Effector memory CD4-positive, alpha-beta T cell (primary cell): ENCODE data around the gene ENC1.

Experiments
- DNase-seq, 3 donors: peaks; one replicate each; pipeline ENCODE4 v3.0.0-alpha.2; 2020
- H3K27ac ChIP-seq: 2 replicates; pipeline ENCODE4 v1.7.0; 2013; ENCODE audit warnings: mild to moderate bottlenecking, low read length, moderate library complexity; ENCODE audit not compliant: insufficient read depth, poor library complexity, severe bottlenecking
- H3K27me3 ChIP-seq: replicated peaks from 2 replicates; pipeline ENCODE4 v1.7.0; 2013; ENCODE audit warnings: mild to moderate bottlenecking, low read length; ENCODE audit not compliant: insufficient read depth, control insufficient read depth, poor library complexity, severe bottlenecking
- H3K36me3 ChIP-seq: 2 replicates; pipeline ENCODE4 v1.7.0; 2013; ENCODE audit warnings: mild to moderate bottlenecking, low read length, moderate library complexity; ENCODE audit not compliant: control insufficient read depth, insufficient read depth
- H3K4me1 ChIP-seq: 2 replicates; pipeline ENCODE4 v1.7.0; 2013; ENCODE audit warnings: low read length, mild to moderate bottlenecking; ENCODE audit not compliant: control insufficient read depth, insufficient read depth, poor library complexity, severe bottlenecking
- H3K4me3 ChIP-seq: 2 replicates; pipeline ENCODE4 v1.7.0; 2013; ENCODE audit warnings: low read length, low read depth, mild to moderate bottlenecking; ENCODE audit not compliant: insufficient read depth, poor library complexity, severe bottlenecking
- H3K9me3 ChIP-seq: 2 replicates; pipeline ENCODE4 v1.7.0; 2013; ENCODE audit warnings: mild to moderate bottlenecking, low read length, moderate library complexity; ENCODE audit not compliant: control insufficient read depth

Gene ENC1

DNA sequence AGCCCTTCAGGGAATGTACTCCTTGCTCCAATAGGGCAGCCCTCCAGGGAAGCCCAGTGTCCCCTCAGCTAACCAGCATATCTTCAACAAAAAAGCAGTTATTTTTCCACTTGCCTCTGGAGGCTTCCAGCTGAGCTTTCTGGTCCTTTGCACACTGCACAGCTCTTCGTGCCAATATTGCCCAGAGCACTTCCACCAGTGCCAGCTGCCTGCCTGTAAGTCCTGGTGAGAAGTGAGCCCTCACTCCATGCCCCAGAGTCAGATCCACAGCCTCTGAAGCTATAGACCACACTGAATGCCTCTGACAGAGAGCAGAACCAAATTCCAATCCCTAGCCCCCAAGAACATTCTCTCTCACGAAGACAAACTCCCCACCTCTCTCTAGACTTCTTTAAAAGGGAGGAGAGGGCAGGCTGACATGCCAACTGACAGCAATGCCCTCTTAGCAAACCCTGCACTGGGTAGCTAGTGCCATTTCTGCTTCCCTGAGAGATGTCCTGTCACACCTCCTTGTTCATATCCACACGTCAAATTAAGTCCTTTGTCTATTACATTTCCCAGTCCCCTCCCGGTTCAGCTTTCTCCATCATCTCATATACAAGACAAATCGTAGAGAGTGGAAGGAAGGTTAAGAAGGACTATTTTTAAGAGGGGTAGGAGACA lies 31.8 kb upstream of the ENC1 start:
- H3K4me3 ChIP-seq = no peak overlapping the region

DNA sequence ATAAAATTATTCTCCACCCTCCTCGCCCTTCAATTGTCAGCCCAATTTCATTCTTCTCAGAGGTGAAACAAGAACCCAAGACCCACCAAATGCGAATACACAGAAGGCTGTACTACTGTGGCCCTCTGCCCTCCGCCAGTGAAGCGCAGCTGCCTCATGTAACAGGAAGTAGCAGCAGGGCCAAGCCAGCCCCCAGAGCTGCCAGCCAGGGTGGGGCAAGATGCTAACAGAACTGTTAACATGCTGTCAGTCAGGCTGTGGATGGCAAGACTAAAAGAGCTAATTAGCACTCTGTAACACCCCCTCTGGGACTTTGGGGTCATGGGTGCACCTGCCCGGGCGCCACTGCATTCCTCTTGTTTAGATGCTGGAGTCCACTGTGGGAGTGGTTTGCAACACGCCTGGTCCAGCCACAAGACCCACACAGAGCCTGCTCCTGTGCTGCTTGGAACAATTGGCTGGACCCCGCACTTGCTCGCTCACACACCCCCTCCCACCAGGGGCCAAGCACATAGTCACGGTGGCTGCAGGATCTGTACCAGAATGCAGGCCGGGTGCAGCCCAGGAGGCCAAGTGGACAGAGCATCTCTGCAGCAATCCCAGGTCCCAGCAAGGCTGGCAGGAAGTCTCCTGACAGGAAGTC lies 30.0 kb upstream of the ENC1 start:
- Histone ChIP-seq H3K9me3 (no peaks in the 10 kb centered on the region), H3K36me3 (no peaks in the 10 kb centered on the region), H3K4me1 (no peaks in the 10 kb centered on the region), H3K27ac (no peak overlapping the region), H3K4me3 (no peak overlapping the region), H3K27me3 (no peaks in the 10 kb centered on the region)
- DNase-seq = no peak

More for the DNA sequence above, 31.8 kb upstream of the ENC1 start:
- Histone ChIP-seq H3K27ac (no peak overlapping the region), H3K36me3 (no peaks in the 10 kb centered on the region), H3K27me3 (no peaks in the 10 kb centered on the region), H3K4me1 (no peaks in the 10 kb centered on the region), H3K9me3 (no peaks in the 10 kb centered on the region)
- no peak for DNase-seq

DNA sequence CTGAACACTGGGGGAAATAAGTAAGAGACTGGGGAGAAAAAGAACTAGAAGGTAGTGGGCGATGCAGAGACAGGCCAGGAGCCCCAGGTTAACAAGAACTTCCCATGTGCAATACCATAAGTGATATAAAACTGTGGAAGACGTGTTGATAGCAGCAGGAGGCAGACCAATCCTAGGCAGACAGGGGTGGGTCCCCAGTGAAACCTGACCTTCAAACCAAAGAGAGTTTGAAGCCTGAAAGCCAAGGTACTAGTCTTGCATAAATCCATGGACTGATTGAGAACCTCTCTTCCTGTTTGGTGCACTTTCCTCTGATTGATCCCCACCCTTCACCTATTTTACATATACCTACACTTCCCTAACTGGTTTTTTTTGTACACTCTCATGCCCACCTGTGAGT lies 29.3 kb upstream of the ENC1 start:
- Histone ChIP-seq H3K27ac (no peak overlapping the region), H3K27me3 (no peaks in the 10 kb centered on the region), H3K4me1 (no peaks in the 10 kb centered on the region), H3K36me3 (no peaks in the 10 kb centered on the region), H3K9me3 (no peaks in the 10 kb centered on the region), H3K4me3 (no peak overlapping the region)
- DNase-seq = no peak

DNA sequence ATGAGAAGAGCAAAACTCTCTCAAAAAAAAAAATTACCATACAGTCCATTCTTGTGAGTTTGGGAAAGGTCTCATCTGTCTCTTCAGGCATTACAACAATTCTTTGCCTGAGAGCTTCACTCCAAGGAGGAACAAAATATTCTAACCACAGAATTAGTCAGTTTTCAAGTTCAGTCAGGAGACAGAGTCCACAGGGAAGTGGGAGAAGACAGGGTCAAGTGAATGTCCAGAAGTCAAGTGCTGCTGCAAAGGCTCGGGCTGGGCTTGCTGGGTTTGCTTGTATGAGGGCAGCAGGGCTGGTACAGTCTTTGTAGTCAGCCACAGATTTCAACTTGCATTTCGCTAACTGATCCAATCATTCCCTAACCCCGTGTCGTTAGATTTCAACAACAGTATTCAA lies 26.9 kb upstream of the ENC1 start:
- H3K4me3 ChIP-seq = no peak overlapping the region
- H3K36me3 ChIP-seq = no peaks in the 10 kb centered on the region
- H3K4me1 ChIP-seq = no peaks in the 10 kb centered on the region
- no peak overlapping the region for H3K27ac ChIP-seq
- no peaks in the 10 kb centered on the region for H3K27me3 ChIP-seq
- no peaks in the 10 kb centered on the region for H3K9me3 ChIP-seq
- DNase-seq = no peak

DNA sequence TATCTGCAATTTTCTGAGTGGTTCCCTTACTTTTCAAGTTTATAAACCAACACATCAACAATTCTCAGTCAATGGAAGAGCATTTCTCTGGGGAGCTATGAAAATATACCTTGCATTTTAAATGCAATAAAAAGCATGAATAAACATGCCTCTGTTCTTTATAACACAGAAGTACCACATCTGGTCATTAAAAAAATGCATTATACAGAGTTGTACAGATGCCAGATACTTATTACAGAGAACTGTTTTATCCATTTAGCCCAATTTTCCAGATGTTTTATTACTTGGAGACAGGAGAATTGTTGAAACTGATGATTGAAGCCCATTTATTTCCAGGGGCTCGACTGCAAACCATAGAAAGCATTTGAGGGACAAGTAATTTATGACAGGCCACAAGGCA lies 25.3 kb upstream of the ENC1 start:
- no peaks in the 10 kb centered on the region for H3K36me3 ChIP-seq
- no peaks in the 10 kb centered on the region for H3K27me3 ChIP-seq
- H3K4me3 ChIP-seq = no peak overlapping the region
- H3K27ac ChIP-seq = no peak overlapping the region
- no peak for DNase-seq
- H3K9me3 ChIP-seq = no peaks in the 10 kb centered on the region
- no peaks in the 10 kb centered on the region for H3K4me1 ChIP-seq

DNA sequence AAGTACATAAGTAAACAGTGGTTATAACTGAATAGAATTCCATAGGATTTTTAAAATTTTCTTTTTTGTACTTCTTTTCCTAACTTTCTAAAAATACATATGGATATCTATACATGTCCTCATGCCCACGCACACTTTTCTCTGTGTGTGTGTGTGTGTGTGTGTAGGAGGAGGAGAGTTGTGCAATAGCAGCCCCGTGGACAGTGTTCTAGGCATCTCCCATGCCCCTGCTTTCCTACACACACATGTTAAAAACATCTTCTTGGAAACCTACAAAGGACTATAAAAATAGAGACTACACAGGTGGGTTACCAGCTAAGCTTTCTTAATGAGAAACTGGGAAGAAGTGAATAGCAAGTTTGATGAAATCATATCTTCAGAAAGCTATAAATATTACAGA lies 24.7 kb upstream of the ENC1 start:
- Histone ChIP-seq H3K36me3 (no peaks in the 10 kb centered on the region), H3K27ac (no peak overlapping the region), H3K4me1 (no peaks in the 10 kb centered on the region), H3K27me3 (no peaks in the 10 kb centered on the region), H3K4me3 (no peak overlapping the region), H3K9me3 (no peaks in the 10 kb centered on the region)
- no peak for DNase-seq

DNA sequence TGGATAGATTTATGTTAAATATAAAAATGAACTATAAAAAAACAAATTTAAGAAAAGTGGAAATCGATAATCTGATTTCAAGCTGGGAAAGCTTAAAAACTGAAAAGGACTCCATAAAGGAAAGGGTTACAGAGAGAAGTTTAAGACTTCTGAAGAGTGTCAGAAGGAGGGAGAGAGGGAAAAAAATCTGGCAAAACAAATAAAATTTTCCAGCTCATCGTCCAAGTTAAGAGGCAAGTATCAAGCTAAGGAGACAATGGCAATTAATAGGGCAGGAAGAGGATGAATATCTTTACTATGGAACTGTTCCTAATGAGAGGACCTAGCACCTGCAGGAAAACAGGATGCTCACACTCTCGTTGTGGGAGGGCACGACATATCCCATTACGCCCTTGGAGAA lies 24.0 kb upstream of the ENC1 start:
- no peak for DNase-seq
- Histone ChIP-seq H3K9me3 (no peaks in the 10 kb centered on the region), H3K27ac (no peak overlapping the region), H3K4me1 (no peaks in the 10 kb centered on the region), H3K36me3 (no peaks in the 10 kb centered on the region), H3K4me3 (no peak overlapping the region), H3K27me3 (no peaks in the 10 kb centered on the region)

DNA sequence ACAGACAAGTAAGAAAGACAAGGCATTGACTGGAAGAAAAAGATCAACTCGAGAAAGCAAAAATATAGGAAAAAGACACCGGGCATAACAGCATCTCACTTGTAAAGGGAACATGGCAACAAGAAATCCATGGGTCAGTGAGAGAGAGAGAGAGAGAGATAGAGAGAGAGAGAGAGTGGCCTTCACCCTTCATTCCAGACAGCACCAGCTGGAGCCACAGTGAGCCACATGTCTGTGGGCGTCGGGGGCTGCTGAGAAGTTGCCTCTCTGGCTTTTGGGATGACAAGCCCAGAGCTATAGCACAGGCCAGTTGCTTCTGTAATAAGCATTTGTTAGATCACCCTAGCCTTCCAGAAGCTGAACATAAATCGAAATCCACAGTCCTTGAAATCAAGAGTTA lies 20.3 kb upstream of the ENC1 start:
- Histone ChIP-seq H3K4me1 (no peaks in the 10 kb centered on the region), H3K27me3 (no peaks in the 10 kb centered on the region), H3K36me3 (no peaks in the 10 kb centered on the region), H3K27ac (no peak overlapping the region), H3K4me3 (no peak overlapping the region), H3K9me3 (no peaks in the 10 kb centered on the region)
- DNase-seq = no peak

DNA sequence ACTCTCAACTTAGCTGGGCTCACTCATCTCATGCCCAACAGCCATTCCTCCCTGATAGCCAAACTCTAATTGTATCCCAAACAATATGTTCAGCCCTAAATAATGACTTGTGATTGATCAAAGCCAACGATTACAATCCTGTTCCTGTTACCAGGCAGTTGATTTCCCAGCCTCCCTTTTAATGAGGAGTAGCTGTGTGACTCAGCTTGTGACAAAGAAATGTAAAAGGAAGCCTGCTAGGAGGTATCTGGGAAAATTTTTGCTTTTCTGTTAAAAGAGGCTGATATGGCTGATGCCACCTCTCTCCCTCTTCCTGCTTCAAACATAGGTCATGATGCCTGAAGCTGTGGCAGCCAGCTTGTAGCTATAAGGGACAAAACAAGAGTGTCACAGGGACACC lies 19.6 kb upstream of the ENC1 start:
- DNase-seq = no peak
- no peaks in the 10 kb centered on the region for H3K9me3 ChIP-seq
- H3K36me3 ChIP-seq = no peaks in the 10 kb centered on the region
- no peaks in the 10 kb centered on the region for H3K27me3 ChIP-seq
- H3K4me1 ChIP-seq = no peaks in the 10 kb centered on the region
- H3K27ac ChIP-seq = no peak overlapping the region
- no peak overlapping the region for H3K4me3 ChIP-seq

DNA sequence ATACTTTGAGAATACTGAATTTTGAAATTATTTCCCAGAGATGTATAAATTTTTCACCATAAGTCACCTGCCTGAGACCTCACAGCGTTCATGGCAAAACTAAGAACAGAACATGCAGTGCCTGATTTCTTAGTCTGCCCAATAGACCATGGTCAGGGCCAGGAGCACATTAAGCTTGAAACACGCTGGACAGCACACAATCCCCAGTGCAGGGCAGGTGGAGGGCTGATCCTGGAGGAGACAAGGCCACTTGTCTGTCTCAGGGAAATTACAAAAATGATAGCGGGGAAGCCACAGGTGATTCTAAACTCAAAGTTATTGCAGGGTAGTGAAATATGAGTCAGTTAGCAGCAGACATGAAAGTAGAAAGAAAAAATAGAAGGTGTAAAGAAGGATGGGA lies 18.6 kb upstream of the ENC1 start:
- no peaks in the 10 kb centered on the region for H3K27me3 ChIP-seq
- H3K4me3 ChIP-seq = no peak overlapping the region
- H3K36me3 ChIP-seq = no peaks in the 10 kb centered on the region
- H3K27ac ChIP-seq = no peak overlapping the region
- H3K4me1 ChIP-seq = no peaks in the 10 kb centered on the region
- DNase-seq = no peak
- H3K9me3 ChIP-seq = no peaks in the 10 kb centered on the region
